ENCODE results near the gene DLX1.

DNA sequence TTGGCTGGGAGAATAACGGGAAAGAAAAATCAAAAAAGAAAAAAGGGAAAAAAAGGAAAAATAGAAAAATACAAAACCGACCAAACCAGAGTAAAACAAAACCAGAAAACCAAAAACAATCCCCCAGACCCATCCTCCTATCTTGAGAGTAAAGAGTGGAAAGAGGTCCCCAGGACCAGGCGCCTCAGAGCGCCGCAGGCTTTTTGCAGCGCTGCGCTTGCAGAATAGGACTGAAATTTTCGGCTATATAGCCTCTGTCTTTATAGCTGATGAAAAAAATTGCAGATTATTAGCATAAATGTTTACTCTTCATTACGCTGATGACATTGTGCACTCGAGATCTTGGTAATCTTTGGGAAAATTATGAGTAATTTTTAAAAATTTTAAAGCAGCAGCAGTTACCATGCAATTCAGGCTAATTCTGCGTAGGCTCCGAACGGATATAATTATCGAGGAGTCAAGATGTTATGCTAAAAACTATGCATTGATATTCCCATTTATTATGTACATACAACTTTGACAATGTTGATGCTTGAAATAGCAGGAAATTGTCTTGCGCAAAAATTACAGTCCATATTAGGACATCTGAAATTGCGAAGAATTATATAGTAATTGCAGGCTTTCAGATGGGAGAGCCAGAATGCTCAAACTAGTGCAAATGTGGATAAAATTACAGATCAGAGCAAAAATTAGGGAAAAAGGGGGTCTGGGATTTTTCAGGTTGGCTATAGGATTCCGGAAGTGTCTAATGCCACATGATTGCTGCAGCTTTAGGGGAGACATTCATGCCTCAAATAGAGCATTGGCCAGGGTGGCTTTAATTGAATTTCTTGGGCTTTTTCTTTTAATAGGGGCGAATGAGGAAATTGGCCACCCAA lies 8.3 kb downstream of the DLX1 start:
- TF ChIP-seq, protein P1, sequence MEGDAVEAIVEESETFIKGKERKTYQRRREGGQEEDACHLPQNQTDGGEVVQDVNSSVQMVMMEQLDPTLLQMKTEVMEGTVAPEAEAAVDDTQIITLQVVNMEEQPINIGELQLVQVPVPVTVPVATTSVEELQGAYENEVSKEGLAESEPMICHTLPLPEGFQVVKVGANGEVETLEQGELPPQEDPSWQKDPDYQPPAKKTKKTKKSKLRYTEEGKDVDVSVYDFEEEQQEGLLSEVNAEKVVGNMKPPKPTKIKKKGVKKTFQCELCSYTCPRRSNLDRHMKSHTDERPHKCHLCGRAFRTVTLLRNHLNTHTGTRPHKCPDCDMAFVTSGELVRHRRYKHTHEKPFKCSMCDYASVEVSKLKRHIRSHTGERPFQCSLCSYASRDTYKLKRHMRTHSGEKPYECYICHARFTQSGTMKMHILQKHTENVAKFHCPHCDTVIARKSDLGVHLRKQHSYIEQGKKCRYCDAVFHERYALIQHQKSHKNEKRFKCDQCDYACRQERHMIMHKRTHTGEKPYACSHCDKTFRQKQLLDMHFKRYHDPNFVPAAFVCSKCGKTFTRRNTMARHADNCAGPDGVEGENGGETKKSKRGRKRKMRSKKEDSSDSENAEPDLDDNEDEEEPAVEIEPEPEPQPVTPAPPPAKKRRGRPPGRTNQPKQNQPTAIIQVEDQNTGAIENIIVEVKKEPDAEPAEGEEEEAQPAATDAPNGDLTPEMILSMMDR (IDR thresholded peaks at IDR 0.05), result no peak
- no peak for TF ChIP-seq ZFX (IDR thresholded peaks at IDR 0.05; ENCODE audit: borderline replicate concordance)

All from 22Rv1 (cell line).